HFF-Myc (cell line): Measurements from ENCODE around the gene SCAMP4.

Source experiments
- DNase-seq: peaks from one replicate; pipeline ENCODE4 v3.0.0-alpha.2; 2011; ENCODE audit warnings: low read depth; ENCODE audit errors: extremely low read depth
- H3K4me3 ChIP-seq: replicated peaks from 2 replicates; pipeline ENCODE4 v1.5.1; 2011; ENCODE audit warnings: low read depth, mild to moderate bottlenecking, control low read depth, low read length
- TF ChIP-seq, protein P1 (sequence below): IDR thresholded peaks from 2 replicates; pipeline ENCODE4 v1.5.1; 2012; ENCODE audit warnings: mild to moderate bottlenecking, low read depth, low read length, control low read depth; ENCODE audit errors: missing control alignments

The SCAMP4 gene

GRCh38 chr19:1956122-1956494 is 50.9 kb downstream of the SCAMP4 start:
- no peak overlapping the region for H3K4me3 ChIP-seq
- no peak for DNase-seq
- TF ChIP-seq, protein P1, sequence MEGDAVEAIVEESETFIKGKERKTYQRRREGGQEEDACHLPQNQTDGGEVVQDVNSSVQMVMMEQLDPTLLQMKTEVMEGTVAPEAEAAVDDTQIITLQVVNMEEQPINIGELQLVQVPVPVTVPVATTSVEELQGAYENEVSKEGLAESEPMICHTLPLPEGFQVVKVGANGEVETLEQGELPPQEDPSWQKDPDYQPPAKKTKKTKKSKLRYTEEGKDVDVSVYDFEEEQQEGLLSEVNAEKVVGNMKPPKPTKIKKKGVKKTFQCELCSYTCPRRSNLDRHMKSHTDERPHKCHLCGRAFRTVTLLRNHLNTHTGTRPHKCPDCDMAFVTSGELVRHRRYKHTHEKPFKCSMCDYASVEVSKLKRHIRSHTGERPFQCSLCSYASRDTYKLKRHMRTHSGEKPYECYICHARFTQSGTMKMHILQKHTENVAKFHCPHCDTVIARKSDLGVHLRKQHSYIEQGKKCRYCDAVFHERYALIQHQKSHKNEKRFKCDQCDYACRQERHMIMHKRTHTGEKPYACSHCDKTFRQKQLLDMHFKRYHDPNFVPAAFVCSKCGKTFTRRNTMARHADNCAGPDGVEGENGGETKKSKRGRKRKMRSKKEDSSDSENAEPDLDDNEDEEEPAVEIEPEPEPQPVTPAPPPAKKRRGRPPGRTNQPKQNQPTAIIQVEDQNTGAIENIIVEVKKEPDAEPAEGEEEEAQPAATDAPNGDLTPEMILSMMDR, result no peak

DNA sequence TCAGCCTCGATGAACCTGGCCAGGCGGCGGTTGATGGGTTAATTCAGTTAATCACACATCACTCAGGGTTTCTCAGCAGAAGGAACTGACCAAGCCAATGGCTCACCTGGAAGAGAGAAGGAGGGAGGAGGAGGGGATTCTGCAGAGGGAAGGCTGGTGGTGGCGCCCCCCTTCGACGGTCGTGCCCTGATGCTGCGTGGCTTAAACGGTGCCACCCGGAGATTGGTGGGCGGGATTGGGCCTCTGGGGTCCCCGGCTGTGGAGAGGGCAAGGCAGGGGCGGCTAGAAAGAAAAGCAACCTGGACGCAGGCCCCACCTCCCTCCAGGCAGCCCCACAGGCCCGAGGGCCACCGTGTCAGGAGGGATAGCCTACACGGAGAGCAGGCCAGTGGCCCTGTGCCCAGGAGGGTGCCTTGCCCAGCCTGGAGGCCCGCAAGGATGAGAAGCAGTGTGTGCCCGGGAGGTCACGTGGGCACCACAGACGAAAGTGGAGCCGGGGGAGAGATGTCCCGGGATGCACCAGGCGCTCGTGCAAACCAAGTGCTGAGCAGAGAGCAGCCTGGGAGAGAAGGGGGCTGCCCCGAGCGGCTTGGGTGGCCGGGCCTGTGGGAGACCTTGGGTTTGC is 51.8 kb downstream of the SCAMP4 start:
- no peak overlapping the region for H3K4me3 ChIP-seq
- TF ChIP-seq, protein P1, result no peak
- DNase-seq, result no peak

GRCh38 chr19:1957562-1958248 is 52.5 kb downstream of the SCAMP4 start:
- no peak overlapping the region for H3K4me3 ChIP-seq
- DNase-seq, result no peak
- TF ChIP-seq, protein P1, result no peak

GRCh38 chr19:1959928-1960589 is 54.9 kb downstream of the SCAMP4 start:
- DNase-seq, result no peak
- TF ChIP-seq, protein P1, result no peak
- H3K4me3 ChIP-seq, result no peak overlapping the region

GRCh38 chr19:1961000-1961883 is 56.0 kb downstream of the SCAMP4 start:
- TF ChIP-seq, protein P1, result no peak
- DNase-seq, result no peak
- H3K4me3 ChIP-seq, result no peak overlapping the region

GRCh38 chr19:1962674-1963073 is 57.5 kb downstream of the SCAMP4 start:
- TF ChIP-seq, protein P1, result no peak
- DNase-seq, result no peak

More at GRCh38 chr19:1962674-1963073, 57.5 kb downstream of the SCAMP4 start:
- no peak overlapping the region for H3K4me3 ChIP-seq
